ENCODE data around the gene ELOB.

ELOB gene

DNA sequence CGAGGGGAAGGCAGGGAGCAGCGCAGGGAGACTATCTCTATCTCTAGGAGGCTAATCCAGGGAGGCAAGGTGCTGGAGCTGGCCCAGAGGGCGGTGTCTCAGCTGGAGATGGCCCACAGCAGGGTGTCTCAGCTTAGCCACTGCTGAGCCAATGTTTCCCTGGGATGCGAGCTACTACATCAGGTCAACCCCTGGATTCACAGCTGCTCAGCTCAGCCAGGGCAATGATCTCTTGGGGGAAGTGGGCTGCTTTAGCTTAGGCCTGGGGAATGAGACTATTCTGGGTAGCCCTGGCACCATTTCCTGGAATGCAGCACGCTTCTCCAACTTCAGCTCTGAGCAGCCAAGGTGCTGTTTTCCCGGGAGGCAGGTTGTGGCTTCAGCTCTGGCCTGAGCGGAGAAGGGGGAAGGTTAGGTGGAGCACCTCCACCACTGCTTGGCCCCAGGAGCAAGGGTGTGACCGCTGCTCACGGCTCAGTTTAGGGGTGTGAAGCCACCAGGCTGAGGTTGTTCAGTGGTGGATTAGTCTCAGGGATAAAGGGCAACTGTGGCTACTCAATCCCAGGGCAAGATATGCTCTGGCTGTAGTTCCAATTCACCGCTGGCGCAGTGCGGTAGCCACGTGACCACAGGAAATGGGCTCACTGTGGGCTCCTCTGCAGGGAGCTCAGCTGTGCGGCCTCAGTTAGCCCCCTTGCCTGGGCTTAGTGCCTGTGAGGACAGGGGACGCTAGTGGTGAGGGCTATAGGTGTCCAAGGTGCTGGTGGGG, 34.8 kb upstream of the ELOB start:
- H3K4me3 ChIP-seq (ENCODE audit: low read length): no peak overlapping the region
- DNase-seq (ENCODE audit: low read depth, low spot score): no peak

DNA sequence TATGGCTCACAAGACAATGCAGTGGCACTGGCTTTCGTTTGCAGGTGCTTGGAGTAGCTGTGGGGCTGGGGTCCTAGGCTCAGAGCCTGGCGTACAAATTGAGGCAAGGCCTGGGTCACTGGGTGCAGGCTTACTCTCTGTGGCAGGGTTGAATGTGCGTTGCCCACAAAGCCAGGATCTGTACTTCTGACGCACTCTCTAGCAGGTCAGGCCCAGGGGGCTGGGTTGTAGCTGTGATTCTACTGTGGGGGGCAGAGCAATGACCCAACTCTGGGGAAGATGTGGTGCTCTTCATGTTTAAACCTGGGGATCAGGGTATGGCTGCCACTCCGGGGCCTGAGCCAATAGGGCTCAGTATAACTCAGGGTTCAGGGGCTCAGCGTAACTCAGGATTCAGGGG, 33.6 kb upstream of the ELOB start:
- H3K4me3 ChIP-seq (ENCODE audit: low read length): no peak overlapping the region
- DNase-seq (ENCODE audit: low read depth, low spot score): no peak

DNA sequence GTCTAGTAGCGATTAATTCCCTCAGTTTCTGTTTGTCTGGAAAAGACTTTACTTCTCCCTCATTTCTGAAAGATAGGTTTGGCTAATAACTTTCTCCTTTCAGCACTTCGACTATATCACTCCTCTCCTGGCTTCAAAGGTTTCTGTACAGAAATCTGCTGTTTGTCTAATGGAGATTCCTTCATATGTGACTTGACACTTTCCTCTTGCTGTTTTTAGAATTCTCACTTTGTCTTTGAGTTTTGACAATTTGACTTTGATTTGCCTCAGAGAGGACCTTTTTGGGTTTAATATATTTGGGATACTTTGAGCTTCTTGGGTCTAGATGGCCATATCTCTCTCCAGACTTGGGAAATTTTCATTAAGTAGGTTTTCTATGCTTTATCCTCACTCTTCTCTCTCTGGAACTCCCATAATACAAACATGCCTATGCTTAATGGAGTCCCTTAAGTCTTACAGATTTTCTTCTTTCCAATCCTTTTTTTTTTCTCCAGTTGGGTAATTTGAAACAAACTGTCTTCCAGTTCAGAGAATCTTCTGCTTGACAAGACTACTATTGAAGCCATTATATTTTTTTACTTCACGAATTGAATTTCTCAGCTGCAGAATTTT, 32.2 kb upstream of the ELOB start:
- no peak for DNase-seq (ENCODE audit: low read depth, low spot score)
- H3K4me3 ChIP-seq (ENCODE audit: low read length): no peak overlapping the region

DNA sequence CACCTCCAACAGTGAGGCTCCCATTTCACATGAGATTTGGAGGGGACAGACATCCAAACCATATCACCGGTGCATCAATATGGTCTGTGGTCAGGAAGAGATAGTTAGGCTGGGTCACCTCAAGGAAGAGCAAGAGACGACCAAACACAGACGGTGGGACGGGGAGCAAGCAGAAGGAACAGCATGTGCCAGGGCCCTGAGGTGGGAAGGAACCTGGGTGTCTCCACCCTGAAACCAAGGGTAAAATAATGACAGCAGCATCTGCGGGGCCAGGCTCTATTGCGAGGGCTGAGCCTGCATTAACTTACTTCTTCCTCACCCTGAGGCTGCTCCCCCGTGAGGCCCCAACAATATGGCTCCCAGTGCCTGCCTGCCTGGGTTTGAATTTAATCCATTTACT, 31.1 kb upstream of the ELOB start:
- DNase-seq (ENCODE audit: low read depth, low spot score): no peak
- H3K4me3 ChIP-seq (ENCODE audit: low read length): no peak overlapping the region

DNA sequence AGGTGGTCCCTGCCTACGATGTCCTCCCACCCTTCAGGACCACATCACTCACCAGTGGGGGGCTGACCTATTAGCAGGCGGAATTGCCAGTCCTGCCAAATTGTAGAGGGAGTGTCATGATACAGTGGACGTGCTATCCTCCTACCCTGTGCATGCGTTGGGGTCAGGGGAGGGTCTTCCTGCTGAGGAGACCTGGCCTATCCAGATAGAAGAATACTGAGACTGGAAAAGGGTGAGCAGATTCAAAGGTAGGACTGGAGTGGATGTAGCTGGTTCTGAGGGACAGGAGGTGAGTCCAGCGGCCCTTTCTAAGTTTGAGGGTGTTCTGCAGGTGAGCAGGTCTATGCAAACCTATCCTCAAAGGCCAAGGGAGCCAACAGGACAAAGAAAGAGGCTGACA, 29.2 kb upstream of the ELOB start:
- no peak for DNase-seq (ENCODE audit: low read depth, low spot score)
- H3K4me3 ChIP-seq (ENCODE audit: low read length): no peak overlapping the region

DNA sequence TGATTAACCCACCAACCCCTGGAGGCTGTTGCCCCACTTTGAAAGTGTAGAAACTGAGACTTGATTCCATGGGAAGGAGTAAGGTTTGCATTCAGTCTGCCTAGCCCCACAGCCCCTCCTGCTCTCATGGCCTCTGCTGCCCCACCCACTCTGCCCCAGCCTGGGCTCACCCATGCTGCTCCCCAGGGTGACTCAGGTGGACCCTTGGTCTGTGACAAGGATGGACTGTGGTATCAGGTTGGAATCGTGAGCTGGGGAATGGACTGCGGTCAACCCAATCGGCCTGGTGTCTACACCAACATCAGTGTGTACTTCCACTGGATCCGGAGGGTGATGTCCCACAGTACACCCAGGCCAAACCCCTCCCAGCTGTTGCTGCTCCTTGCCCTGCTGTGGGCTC, 27.6 kb upstream of the ELOB start:
- no peak overlapping the region for H3K4me3 ChIP-seq (ENCODE audit: low read length)
- DNase-seq (ENCODE audit: low read depth, low spot score): no peak

DNA sequence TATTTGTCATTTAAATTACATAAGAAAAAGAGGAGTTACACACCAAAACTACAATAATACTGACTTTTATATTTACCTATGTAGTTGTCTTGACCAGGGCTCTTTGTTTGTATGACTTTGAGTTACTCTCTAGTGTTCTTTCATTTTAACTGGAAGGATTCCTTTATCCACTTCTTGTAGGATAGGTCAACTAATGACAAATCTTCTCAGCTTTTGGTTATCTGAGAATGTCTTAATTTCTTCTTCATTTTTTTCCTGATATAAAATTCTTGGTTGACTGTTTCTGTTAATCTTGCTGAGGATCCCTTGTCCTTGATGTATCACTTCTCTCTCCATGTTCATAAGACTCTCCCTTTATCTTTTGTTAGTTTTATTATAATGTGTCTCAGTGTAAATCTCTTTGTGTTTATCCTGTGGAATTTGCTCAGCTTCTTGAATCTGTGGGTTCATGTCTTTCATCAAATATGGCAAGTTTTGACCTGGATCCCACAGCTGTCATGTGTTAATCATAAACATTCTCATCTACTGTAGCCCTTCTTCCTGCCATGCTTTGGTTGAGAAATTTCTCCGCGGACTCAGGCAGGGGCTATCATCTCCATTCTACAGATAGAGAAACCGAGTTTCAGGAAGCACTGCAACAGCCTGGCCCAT, 26.6 kb upstream of the ELOB start:
- no peak for DNase-seq (ENCODE audit: low read depth, low spot score)
- H3K4me3 ChIP-seq (ENCODE audit: low read length): no peak overlapping the region

DNA sequence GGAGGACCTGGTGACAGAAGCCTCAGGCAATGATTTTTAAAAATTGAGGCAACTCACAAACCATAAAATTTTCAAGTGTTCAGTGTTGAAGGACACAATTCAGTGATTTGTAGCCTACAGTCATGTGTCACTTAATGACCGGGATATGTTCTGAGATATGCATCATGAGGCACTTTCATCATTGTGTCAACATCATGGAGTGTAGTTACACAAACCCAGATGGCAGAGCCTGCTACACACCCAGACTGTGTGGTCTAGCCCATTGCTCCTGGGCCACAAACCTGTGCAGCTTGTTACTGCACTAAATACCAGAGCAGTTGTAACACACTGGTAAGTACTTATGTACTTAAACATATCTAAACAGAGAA, 22.8 kb upstream of the ELOB start:
- no peak overlapping the region for H3K4me3 ChIP-seq (ENCODE audit: low read length)
- DNase-seq (ENCODE audit: low read depth, low spot score): no peak

GRCh38 chr16:2799205-2799858, 22.3 kb upstream of the ELOB start:
- DNase-seq (ENCODE audit: low read depth, low spot score): no peak
- H3K4me3 ChIP-seq (ENCODE audit: low read length): no peak overlapping the region

DNA sequence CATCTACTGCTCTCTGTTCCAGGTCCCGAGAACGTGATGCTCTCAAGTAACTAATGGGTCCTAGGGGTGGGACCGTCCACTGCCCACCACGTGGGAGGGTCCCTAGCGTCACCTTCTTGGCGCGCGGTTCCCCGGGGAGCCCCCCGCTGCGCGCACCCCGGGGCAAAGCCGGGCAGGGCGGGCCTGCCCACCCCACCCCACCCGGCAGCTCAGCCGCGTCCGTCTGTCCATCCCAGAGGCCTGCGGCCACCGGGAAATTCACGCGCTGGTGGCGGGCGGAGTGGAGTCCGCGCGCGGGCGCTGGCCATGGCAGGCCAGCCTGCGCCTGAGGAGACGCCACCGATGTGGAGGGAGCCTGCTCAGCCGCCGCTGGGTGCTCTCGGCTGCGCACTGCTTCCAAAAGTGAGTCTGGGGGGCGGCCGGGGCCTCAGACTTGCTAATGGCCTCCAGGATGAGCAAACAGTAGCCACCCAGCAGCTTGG, 21.7 kb upstream of the ELOB start:
- DNase-seq (ENCODE audit: low read depth, low spot score): no peak
- H3K4me3 ChIP-seq (ENCODE audit: low read length): no peak overlapping the region

DNA sequence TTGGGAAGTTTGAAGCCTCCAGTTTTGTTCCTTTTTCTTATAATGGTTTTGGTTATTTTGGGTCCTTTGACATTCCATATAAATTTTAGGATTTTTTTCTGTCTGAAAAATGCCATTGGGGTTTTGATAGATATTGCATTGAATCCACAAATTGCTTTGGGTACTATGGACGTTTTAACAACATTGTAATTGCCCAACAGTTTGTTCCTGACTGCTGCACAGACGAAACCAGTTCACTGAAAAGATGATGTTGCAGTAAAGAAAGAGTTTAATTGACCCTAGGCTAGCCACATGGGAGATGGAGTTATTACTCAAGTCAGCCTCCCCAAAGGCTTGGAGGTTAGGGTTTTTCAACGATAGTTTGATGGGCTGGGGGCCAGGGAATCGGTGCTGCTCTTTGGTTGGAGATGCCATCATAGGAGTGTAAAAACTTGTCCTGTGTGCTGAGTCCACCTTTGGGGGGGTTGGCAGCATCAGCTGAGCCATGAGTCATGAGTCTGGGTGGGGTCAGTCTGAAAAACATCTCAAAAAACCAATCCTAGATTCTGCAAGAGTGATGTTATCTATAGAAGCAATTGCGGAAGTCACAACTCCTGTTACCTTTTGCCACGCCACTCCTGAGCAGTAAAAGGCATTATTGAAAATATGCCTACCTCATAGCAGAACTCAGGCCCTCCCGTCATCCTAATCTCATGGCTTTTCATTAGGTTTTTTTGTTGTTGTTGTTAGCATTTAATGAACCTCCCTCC, 18.5 kb upstream of the ELOB start:
- no peak for DNase-seq (ENCODE audit: low read depth, low spot score)
- H3K4me3 ChIP-seq (ENCODE audit: low read length): no peak overlapping the region

GRCh38 chr16:2792940-2793339, 15.9 kb upstream of the ELOB start:
- no peak overlapping the region for H3K4me3 ChIP-seq (ENCODE audit: low read length)
- no peak for DNase-seq (ENCODE audit: low read depth, low spot score)

DNA sequence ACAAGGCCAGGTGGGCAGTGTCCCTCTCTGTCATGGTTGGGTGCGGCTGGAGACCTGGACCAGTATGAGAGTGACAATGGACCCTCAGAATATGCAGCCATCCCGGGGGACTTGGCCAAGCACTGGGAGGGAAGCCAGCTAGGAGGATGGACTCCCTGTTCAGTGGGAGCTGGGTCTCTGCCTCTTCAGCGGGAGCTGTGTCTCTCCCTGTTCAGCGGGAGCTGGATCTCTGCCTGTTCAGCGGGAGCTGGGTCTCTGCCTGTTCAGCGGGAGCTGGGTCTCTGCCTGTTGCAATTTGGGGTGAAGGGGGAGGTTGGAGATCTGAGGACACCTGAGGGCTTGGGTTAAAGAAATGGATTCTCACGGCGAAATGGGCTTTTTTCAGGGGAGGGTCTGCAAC, 14.1 kb upstream of the ELOB start:
- no peak for DNase-seq (ENCODE audit: low read depth, low spot score)
- no peak overlapping the region for H3K4me3 ChIP-seq (ENCODE audit: low read length)

- DNase-seq (ENCODE audit: low read depth, low spot score): no peak
- no peak overlapping the region for H3K4me3 ChIP-seq (ENCODE audit: low read length)
Observed at GRCh38 chr16:2790631-2791030, 13.6 kb upstream of the ELOB start.

DNA sequence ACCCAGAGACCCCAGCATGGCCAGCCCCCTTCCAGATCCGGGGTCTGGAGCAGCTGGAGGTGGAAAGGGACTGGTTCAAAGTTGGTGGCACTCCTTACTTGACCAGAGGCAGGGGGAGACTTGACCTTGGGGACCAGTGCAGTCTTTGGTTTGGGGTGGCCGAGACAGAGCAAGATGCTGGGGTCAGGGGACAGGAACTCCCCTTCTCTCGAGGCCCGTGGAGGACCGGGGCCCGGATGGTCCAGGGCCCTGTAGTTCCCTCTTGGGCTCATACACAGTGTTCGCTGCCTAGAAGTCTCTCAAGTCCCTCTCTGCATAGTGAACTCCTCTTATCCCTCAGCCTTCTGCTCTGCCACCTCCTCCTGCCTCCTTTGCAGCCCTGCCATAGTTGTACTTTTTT, 10.9 kb upstream of the ELOB start:
- DNase-seq (ENCODE audit: low read depth, low spot score): no peak
- no peak overlapping the region for H3K4me3 ChIP-seq (ENCODE audit: low read length)

DNA sequence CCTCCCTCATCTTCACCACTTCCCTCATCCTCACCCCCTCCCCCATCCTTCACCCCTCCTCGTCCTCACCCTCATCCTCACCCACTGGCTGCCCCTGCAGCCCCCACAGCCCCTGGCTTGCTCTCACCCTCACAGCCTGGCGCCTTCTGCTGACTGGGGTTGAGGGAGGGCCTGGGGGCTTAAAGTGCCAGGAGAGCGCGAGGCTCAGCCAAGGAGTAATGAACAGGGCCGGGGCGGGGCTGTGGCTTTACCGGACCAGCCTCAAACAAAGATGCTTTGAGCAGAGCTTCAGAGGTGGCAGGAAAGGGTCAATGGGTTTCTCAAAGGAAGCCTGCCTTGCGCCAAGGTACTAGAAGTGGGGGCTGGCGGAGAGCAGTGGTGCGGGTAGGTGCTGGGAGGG, 10.3 kb upstream of the ELOB start, which contains the start of gene PRSS33:
PRSS33 (minus strand) TSS at position 155 of the 400 bp plus-strand sequence. CDS start 1,013 bp downstream, outside the sequence.
- DNase-seq (ENCODE audit: low read depth, low spot score): no peak
- H3K4me3 ChIP-seq (ENCODE audit: low read length): no peak within 1 kb of the TSS

GRCh38 chr16:2786826-2787151, 9.7 kb upstream of the ELOB start:
- no peak for DNase-seq (ENCODE audit: low read depth, low spot score)
- H3K4me3 ChIP-seq (ENCODE audit: low read length): no peak overlapping the region

DNA sequence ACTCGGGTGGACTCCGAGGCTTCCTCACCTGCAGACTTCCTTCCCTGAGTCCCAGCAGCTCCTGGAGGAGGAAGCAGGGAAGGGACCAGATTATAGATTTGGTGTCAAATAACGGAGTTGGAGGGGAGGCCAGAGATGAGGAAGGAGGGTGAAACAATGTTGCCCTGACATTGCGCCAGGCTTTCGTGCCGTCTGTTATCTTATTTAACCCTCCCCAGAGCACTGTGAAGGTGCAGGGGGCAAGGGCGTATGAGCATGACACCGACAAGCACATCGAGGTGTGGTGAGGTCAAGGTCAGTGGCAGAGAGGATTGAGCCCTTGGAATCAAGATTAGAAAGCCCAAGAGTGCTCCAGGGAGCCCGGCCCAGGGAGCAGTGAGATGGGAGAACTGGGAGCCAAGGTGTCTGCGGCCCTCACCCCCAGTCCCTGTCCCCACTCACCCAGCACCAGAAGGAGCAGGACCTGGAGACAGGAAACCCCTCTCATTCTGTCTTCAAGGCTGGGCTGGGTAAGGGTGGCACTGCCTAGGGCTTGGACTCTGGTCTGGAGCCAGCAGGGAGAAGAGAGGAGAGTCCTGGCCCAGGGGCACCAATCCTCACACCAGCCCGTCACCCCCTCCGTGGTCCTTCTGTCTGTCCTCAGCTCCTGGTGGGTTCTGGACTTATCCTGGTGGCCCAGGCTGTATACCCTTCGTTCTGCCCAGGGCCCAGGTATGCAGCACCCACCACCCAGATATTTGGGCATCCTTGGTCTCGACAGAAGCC, 9.2 kb upstream of the ELOB start:
- no peak for DNase-seq (ENCODE audit: low read depth, low spot score)
- H3K4me3 ChIP-seq (ENCODE audit: low read length): no peak overlapping the region

Data from Jurkat, Clone E6-1 (cell line).